Measurements from ENCODE around the gene TM2D1. TPM values are rescaled to one million over a fixed set of nuclear protein-coding genes. Genes with fewer than 3 reads are reported as not detected.
"Not testable (repeated sequence)": the region's sequence is repeated elsewhere in the genome, so short reads cannot be mapped to it uniquely, and the experiment has no call there.

TM2D1 gene
- total and polyA plus RNA-seq, 9 of the 15 experiments (the other 6 are each of a cell fraction or from before 2014, with no cell fraction given) = 24.5 to 65.2 (median 47.7) TPM

- TF ChIP-seq, protein P1, sequence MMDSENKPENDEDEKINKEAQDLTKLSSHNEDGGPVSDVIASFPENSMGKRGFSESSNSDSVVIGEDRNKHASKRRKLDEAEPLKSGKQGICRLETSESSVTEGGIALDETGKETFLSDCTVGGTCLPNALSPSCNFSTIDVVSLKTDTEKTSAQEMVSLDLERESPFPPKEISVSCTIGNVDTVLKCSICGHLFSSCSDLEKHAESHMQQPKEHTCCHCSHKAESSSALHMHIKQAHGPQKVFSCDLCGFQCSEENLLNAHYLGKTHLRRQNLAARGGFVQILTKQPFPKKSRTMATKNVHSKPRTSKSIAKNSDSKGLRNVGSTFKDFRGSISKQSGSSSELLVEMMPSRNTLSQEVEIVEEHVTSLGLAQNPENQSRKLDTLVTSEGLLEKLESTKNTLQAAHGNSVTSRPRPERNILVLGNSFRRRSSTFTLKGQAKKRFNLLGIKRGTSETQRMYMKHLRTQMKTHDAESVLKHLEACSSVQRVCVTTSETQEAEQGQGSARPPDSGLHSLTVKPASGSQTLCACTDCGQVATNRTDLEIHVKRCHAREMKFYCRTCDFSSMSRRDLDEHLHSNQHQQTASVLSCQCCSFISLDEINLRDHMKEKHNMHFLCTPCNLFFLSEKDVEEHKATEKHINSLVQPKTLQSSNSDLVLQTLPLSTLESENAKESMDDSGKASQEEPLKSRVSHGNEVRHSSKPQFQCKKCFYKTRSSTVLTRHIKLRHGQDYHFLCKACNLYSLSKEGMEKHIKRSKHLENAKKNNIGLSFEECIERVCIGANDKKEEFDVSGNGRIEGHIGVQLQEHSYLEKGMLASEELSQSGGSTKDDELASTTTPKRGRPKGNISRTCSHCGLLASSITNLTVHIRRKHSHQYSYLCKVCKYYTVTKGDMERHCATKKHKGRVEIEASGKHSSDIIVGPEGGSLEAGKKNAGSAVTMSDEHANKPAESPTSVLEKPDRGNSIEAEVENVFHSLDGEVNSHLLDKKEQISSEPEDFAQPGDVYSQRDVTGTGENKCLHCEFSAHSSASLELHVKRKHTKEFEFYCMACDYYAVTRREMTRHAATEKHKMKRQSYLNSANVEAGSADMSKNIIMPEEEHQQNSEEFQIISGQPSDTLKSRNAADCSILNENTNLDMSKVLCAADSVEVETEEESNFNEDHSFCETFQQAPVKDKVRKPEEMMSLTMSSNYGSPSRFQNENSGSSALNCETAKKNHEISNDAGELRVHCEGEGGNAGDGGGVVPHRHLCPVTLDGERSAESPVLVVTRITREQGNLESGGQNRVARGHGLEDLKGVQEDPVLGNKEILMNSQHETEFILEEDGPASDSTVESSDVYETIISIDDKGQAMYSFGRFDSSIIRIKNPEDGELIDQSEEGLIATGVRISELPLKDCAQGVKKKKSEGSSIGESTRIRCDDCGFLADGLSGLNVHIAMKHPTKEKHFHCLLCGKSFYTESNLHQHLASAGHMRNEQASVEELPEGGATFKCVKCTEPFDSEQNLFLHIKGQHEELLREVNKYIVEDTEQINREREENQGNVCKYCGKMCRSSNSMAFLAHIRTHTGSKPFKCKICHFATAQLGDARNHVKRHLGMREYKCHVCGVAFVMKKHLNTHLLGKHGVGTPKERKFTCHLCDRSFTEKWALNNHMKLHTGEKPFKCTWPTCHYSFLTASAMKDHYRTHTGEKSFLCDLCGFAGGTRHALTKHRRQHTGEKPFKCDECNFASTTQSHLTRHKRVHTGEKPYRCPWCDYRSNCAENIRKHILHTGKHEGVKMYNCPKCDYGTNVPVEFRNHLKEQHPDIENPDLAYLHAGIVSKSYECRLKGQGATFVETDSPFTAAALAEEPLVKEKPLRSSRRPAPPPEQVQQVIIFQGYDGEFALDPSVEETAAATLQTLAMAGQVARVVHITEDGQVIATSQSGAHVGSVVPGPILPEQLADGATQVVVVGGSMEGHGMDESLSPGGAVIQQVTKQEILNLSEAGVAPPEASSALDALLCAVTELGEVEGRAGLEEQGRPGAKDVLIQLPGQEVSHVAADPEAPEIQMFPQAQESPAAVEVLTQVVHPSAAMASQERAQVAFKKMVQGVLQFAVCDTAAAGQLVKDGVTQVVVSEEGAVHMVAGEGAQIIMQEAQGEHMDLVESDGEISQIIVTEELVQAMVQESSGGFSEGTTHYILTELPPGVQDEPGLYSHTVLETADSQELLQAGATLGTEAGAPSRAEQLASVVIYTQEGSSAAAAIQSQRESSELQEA (IDR thresholded peaks at IDR 0.05; ENCODE audit: low read depth) = 0 out of 2 replicates have a peak, but pooled peaks have one; percentile 23
- TF ChIP-seq YBX1 (IDR thresholded peaks at IDR 0.05) (no peak), SMARCC2 (IDR thresholded peaks at IDR 0.05; ENCODE audit: low read depth) (0 out of 2 replicates have a peak, but pooled peaks have one; percentile 0), SPI1 (IDR thresholded peaks at IDR 0.05; ENCODE audit: borderline replicate concordance, low read depth, low read length) (0 out of 2 replicates have a peak, but pooled peaks have one; percentile 12), CREM (IDR thresholded peaks at IDR 0.05; ENCODE audit: low read depth) (no peak)
Observed at GRCh38 chr1:61724506-61724812, 482 bp downstream of the TM2D1 start (continued).

DNA sequence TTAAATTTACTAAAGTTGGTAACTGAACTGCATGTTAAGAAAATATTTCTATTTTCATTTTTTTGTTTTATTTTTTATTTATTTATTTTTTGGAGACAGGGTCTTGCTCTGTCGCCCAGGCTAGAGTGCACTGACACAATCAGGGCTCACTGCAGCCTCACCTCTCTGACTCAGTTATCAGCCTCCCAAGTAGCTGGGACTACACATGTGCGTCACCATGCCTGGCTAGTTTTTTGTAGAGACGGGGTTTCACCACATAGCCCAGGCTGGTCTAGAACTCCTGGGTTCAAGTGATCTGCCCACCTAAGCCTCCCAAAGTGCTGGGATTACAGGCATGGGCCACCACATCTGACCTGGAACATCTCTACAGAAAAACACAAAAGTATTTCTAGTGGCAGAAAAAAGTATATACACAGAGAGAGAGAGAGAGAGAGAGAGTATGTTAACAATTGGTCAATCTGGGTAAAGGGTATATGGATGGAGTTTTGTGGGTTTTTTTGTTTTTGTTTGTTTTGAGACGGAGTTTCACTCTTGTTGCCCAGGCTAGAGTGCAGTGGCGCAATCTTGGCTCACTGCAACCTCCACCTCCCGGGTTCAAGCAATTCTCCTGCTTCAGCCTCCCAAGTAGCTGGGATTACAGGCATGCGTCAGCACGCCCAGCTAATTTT, 5.8 kb downstream of the TM2D1 start:
- FAIRE-seq; POLR2A ChIA-PET; CTCF ChIA-PET (ENCODE audit: low intra/inter-chr PET ratio): not testable (repeated sequence)

More for the DNA sequence above, 5.8 kb downstream of the TM2D1 start:
- Histone ChIP-seq H3K79me2 (ENCODE audit: control insufficient read depth, insufficient read depth, low read length) (peaks cover 62% of the 10 kb centered on the region), H3K36me3 (ENCODE audit: control insufficient read depth, insufficient read depth, low read length) (peaks cover 40% of the 10 kb centered on the region; the same call in 2 of the 3 replicates)
- intact Hi-C loops (cut with micrococcal nuclease); H3K9me1 ChIP-seq (ENCODE audit: control insufficient read depth, insufficient read depth, low read length); BruUV-seq (replicated peaks); H3K4me3 ChIP-seq; H4K20me1 ChIP-seq (replicated peaks; ENCODE audit: control insufficient read depth, insufficient read depth, low read length); H3K4me1 ChIP-seq (replicated peaks in 1 of 2; ENCODE audit: control insufficient read depth in 2 of 2, insufficient read depth in 2 of 2, low read length in 2 of 2); H3K9me3 ChIP-seq (replicated peaks; ENCODE audit: control insufficient read depth, insufficient read depth, low read depth, low read length); H3K27ac ChIP-seq (ENCODE audit: extremely low read depth, low read depth, low read length); H2AFZ ChIP-seq (ENCODE audit: low read depth, low read length); in situ Hi-C loops (cut with MboI); DNase-seq (ENCODE audit: extremely low read depth in 1 of 4, low spot score in 3 of 4); H3K4me2 ChIP-seq (ENCODE audit: insufficient read depth, low read length); H3K9ac ChIP-seq (ENCODE audit: insufficient read depth in 1 of 2, low read depth in 2 of 2, low read length in 2 of 2); H3K27me3 ChIP-seq (ENCODE audit: control insufficient read depth in 2 of 2, insufficient read depth in 2 of 2, low read length in 2 of 2): not testable (repeated sequence)
- 96% methylated on average over 6 of the region's 8 CpGs for WGBS (ENCODE audit: insufficient coverage, low coverage, missing lambda C conversion rate)
- peak; percentile 39; the same call in 1 of the 3 replicates for ATAC-seq

Measured in K562 (cell line).